CD4-positive, alpha-beta T cell treated with Interleukin-17A for 4 hours (primary cell): ENCODE results near the gene TUBB2B.
"Not testable (repeated sequence)": the region's sequence is repeated elsewhere in the genome, so short reads cannot be mapped to it uniquely, and the experiment has no call there.

Experiments used
- DNase-seq: peaks from one replicate; pipeline ENCODE4 v3.0.0-alpha.2; 2020; ENCODE audit warnings: mixed read lengths

TUBB2B gene

DNA sequence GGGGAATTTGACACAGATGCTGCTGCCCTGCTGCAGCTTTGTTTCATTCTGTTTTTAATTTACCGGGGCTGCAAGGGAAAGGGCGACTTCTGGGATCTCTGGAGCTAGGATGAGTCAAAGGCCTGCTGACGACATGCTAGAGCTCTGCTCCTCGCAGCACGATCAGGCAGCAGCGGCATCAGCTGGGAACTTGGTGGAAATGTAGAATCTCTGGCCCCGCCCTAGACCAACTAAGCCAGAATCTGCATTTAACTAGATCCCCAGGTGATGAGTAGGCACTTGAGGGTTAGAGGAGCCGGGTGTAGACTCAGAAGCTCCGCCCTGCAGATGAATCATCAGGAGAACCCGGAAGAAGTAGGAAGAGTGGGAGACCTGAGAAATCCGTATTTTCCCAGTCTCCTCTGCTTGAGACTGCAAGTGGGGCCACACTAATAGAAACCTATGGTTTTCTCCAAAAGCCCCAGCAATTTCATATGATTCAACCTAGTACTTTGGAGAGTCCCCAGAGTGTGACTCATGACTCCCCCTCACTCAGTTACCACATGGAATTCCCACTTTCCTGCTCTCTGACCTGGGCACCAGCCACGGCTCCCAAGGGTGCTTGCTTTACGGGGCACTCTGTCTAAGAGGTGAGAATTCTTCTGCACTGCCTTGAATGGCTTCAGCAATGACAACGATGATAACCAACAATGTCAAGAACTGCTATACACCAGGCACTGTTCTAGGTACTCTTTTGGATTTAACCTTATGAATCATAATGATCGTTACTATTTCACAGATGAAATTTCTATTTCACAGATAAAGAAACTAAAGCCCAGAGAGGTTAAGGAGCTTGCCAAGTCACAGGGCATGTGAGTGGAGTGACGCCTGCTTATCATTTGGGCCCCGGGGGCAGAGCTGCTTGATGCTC, 18.1 kb downstream of the TUBB2B start:
- peak; percentile 39 for DNase-seq

DNA sequence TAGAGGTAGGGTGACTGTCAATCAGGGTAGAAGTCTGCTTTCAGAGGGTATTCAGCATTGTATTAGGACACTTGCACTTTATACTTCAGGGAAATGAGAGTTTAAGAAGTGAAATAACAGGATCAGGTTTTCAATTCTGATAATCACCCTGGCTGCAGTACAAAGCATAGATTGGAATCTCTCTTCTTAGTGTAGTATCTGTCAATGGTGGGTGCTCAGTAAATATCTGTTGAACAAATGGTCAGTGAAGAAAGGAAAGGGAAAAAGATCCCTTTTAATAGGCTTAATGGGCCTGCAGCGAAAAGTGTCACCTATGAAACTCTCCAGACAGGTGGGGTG, 18.7 kb downstream of the TUBB2B start:
- no peak for DNase-seq

DNA sequence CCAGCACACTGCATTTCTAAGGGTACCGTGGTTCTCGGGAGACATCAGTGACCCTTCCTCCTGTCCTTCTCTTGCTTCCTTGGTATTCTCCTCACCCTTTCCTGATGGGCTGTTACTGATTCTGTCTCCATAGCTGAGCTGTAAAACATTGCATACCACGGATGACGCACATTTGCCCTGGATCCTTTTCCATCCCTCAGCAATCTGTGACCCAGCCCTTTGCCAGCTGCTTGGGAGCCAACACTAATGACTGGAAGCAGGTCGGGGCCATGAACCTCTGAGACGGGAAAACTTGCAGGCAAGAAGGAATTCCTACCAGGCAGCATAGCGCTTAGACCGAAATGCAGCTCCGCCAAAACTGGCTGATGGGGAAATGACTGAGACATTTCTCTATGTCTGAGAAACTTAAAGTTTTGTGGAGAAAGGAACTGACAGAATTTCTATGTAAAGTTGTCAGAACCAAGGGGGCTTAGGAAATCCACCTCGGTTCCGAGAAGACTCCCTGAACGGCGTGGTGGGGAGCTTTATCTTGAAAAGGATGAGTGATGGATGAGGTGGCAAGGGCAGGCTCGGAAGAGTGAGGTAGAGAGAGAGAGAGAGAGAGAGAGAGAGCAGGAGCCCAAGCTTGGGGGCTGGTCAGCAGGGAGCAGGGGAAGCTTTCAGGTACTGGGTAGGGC, 19.2 kb downstream of the TUBB2B start:
- DNase-seq = no peak

DNA sequence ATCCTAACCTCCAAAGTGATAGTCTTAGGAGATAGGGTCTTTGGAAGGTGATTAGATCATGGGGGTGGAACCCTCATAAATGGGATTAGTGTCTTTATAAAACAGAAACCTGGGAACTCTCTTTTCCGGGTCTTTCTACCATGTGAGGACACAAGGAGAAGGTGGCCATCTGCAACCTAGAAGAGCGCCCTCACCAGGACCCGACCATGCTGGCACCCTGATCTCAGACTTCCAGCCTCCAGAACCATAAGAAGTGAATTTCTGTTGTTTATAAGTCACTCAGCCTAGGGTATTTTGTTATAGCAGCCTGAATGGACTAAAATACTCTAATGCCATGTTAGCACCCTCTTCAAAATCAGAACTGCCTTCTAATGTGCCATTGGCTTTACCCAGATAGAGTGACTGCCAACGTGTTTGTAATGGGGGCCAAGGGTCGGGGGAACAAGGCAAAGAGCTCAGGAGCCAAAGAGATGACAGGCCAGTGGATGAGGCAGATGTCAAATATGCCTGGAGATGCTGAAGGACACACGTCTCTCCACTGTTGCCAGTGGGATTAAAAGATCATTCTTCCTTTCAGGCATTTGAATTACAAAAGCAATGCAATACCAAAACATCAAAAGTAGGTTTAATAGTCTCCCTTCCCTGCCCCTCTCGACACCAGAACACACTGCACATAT, 21.0 kb downstream of the TUBB2B start:
- no peak for DNase-seq

DNA sequence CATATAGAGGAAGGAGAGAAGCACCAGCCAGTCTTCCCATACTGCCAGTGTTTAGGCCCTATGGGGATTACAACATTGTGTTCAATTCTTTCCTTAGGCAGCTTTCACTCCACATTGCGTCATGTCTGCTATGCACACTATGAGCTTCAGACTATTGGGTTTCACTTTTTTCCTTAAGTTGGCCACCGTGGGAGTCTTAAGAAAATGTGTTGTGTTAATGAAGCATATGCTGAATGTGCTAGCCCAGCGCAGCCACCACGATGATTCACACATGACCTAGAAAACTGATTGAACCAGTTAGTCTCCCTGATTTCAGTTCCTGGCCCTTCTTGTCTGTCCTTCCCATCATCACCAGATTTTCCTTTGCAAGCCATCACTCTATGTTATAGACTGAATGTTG, 21.5 kb downstream of the TUBB2B start:
- DNase-seq = no peak

DNA sequence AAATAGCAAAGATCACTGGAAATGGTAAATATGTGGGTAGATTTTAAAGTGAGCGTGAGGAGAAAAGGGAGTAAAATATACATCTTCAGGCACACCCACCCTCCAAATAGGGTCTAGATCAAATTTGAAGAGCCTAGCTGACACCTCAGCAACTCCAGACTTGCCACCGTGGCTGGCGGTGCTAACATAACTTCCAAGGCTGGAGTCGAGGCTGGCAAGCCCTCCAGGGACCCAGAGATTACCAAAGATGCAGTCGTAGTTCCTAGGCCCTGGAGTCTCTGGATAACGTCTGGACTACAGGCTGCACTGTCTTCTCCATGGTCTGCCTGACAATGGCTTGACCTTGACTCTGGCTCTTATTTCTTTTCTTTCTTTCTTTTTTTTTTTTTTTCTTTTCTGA, 22.5 kb downstream of the TUBB2B start:
- no peak for DNase-seq

DNA sequence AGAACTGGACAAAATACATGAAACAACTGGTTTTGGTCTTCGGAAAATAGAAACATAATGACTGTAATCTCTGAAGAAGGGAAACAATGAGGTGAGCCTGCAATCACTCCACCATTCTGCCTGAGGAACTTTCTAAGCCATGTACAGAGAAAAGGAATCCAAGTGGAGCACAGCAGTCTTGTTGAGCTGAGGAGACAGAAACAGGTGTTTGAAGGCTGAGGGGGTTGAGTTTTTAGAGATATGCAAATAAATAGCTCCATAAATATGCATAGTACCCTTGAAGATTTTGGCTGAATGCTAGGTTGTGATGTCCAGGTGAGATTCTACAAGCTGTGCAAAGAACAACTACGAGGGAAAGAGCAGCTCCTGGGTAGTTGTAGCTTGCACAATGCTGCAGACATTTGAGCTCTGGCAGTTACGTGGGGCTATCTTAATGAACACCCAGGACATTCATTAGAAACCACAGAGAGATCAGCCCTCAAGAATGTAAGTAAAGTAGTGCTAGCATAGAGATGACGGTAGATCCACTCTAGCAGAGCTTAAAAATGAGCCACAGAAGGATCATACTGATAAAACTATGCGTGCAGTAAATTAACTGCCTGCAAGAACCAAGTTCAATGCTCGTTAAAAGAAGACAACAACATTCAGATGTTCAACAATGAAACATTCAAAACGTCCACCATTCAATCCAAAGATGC, 24.3 kb downstream of the TUBB2B start:
- DNase-seq = no peak

DNA sequence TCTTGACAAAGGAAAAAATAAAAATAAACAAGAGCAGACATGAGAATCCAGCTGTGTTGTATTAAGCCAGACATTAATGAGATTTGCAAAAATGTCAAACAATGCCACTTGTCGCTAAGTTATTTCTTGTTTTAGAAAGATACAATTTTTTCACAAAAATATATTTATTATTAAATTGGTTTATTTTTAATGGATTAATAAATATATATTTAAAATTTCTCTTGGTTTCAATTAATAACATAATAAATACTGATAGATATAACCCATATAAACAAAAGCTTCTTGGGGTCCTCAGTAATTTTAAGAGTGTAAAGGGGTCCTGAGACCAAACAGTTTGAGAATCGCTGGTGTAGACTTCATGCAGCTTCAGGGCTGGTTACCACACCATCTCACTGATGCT, 26.1 kb downstream of the TUBB2B start:
- no peak for DNase-seq

DNA sequence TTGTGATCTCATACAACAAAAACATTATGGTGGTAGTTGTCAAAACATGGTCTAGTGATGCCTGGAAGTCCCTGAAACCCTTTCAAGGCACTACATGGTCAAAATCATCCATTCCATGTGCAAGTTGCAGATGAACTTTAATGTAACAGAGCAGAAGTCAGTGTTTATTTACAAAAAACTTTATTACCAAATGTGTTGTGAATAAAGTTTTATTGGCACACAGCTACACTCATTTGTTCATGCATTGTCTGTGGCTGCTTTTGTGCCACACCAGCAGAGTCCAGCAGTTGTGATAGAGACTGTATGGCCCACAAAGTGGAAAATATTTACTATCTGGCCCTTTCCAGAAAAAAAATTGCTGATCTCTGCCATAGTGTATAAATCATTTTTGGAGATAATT, 26.8 kb downstream of the TUBB2B start:
- no peak for DNase-seq

DNA sequence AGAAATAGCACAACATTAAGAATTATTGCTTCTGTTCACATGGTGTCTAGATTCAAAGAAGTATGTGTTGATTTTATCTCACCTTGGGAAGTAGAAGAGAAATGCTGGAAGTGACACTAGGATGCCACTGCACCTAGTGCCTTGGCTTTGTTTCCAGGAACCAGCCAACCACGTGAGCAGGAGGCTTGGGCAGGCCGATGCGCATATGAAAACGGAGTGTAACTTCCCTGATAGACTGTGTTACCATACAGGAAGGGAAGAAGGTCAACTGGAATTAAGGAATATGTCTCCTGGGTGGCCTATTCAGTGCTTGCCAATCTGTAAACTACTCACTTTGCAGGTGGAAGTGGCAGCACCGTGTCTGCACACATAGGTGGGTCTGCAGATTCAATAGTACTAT, 28.1 kb downstream of the TUBB2B start:
- no peak for DNase-seq

DNA sequence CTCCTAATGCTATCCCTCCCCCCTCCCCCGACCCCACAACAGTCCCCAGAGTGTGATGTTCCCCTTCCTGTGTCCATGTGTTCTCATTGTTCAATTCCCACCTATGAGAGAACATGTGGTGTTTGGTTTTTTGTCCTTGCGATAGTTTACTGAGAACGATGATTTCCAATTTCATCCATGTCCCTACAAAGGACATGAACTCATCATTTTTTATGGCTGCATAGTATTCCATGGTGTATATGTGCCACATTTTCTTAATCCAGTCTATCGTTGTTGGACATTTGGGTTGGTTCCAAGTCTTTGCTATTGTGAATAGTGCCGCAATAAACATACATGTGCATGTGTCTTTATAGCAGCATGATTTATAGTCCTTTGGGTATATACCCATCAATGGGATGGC, 29.7 kb downstream of the TUBB2B start:
- not testable (repeated sequence) for DNase-seq

DNA sequence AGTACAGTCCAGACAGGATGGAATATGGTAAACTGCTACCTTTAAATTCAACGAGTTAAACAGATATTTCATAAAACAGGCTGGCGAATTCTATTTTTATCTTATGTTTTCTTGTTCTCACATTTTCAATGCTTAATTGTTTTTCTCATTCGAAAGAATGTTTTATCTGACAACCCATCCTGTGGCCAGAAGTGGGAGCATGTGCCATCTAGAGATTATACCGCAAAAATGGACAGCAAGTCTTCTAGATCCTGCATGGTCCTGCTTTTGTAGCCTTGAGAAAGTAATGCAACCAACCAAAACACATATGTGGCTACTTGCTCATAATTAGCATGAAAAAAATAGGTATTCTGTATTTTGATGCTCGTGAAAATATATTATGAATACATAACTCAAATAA, 30.7 kb downstream of the TUBB2B start:
- DNase-seq = no peak

DNA sequence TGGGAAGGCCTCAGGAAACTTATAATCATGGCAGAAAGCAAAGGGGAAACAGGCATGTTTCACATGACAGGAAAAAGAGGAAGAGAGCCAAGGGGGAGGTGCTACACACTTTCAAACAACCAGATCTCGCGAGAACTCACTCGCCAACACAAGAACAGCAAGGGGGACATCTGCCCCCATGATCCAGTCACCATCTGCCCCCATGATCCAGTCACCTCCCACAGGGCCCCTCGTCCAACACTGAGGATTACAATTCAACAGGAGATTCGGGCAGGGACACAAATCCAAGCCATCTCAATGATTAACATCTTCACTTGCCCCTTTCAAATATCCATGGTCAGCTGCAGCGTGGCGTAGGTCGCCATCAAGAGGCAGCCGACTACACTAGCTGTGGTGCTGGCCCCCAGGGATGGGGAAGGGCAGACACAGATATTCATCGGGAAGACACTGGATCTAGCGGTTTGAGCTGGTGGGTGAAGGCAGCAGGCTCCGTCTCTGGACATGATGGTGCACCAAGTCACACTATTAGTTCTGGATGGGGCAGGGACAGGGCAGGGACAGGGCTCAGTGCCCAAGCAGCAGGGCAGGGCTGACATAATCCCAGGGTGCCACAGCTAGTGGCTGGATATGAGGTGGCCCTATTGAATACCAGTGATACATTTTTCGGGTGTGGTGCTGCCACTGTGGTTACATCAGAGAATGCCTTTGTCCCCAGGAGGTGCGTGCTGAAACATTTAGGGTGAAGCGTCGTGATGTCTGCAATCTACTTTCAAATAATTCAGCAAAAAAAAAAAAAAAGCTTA, 31.6 kb downstream of the TUBB2B start:
- peak; percentile 15 for DNase-seq

DNA sequence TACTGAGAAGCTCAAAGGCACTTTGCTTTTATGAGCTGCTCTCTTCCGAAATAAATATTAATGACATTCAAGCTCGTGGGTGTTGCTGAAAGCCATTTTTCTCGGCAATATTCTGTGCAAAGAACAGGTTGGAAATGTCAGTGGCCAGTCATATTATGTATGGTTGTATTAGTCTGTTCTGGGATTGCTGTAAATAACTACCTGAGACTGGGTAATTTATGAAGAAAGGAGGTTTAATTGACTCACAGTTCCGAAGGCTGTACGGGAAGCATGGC, 32.1 kb downstream of the TUBB2B start:
- no peak for DNase-seq

DNA sequence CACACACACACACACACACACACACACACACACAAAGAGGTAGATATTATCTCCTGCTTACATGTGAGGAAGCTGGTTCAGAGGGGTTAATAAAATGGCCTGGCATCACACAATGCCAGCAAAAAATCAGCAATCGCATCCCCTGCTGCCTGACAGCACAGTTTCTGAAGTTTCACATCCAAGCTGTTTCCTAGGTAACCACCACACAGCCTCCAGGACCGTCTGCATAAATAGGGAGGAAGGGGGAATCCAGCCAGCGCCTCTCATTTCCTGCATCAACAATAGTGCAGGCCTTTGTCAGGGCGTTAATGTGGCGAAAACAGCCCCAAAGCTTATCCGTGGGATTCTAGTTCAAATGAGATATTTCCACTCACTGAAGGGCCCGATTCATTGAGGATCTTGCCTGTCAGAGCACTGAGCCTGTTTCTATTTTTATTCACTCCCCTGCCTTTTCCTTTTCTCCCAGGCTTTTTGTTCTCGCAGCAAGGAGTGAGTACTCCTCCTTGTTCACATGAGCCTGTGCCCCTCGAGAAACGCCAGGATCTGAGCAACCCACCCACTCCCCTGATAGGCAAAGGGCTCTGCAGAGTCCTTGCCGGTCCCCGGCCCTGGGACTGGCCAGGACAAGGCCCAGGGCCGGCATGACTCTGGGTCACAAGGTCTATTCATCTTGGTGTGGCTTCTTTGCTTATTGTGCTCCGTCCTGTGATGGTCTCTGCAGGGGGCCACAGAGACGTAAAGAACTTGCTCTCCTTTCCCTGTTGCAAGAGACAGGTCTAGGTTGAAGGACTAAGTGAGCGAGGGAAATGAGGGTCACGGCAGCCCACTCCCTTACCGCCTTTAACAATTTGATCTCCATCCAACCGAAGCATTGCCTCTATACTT, 32.7 kb downstream of the TUBB2B start:
- DNase-seq = no peak

DNA sequence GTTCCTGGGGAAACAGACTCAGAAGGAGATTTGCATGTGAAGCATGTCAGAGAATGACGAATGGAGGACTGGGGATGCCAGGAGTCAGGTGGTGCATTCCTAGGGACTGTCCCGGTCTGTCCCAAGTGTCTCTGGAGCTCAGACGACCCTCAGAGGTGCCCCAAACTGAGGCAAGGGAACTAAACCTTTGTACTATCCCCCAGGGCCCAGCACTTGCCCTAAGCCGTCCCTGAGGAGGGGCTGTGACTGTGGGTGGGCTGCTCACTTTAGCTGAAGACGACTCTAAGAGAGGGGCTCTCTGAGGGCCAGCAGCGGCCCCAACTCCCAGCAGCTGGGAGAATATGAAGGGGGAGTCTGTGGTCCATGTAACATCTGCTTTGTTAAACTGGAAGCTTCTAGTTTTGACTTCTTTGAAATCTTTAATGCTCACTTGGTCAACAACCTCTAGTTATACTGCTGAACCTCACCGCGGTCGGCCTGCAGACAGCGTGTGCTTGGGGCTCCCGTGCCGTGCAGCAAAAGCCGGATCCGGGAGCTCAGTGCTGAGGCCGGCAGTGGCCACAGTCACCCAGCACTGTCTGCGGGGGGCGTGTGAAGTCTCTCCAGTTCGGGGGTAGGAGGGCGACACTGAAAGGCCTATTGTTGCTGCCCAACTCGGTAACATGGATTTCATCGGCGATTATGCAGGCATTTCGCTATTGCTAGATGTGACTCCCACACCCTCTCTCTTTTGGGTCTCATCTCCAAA, 34.2 kb downstream of the TUBB2B start:
- DNase-seq = no peak

DNA sequence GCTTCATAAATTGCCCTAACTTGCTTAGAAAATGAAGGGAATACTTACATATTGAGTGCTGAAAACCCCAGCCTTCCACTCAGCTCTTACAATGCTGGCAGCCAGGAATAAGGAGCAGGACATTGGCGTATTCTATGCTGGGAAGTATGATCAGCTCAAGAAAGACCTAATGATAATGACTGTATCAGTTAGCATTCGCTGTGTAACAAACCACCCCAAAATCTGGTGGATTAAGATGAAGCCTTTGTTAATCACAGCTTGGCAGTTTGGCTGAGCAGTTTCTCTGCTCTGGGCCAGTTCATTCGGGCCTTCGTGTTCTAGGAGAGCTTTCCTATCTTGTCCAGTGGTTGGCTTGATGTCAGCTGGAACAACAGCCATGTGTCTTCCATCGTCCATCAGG, 36.7 kb downstream of the TUBB2B start:
- no peak for DNase-seq

DNA sequence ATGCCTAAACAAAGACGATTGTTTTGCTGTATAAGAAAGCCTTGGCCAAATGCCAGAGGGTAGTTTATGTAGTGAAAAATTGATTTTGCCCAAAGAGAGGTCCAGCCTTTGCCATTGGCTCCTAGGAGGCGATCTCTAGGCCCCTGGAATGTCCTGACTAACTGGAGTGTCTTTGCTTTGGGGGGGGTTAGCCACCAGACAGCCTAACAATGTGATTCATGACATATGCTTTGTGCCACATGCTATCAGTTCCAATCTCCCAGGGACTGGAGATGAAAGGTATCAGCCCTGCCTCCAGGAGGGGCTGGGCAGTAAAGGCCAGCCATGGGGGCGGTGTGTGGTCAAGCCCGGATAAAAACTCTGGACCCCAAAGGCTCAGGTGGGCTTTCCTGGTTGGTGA, 37.4 kb downstream of the TUBB2B start:
- no peak for DNase-seq

DNA sequence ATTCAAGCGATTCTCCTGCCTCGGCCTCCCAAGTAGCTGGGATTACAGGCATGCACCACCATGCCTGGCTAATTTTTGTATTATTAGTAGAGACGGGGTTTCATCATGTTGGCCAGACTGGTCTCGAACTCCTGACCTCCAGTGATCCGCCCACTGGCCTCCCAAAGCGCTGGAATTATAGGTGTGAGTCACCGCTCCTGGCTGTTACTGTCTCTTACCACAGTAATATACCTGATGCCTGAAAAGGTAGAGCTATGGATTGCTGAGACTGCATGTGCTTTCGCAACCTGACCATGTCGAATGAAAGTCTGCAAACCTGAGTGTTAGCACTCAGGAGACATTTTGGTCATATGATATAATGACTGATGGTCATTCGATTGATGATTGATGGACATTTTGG, 38.3 kb downstream of the TUBB2B start:
- DNase-seq = not testable (repeated sequence)

DNA sequence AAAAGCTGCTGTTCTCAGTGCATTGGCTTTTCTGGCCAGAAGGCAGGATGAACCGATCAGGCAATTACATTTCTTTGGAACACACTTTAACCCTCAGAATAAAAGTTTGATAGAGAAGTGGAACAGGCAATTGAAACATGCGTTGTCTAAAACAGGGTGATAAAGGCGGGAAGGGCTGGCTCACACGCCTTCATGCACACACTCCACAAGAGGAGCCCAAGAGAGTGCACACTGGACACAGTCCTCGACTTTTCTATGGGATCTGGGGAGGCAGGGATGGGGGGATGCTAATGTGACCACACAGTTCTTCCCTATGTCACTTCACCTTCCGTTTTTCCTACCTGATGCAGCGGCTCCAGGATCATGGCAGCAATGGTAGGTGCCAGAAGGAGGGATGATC, 39.2 kb downstream of the TUBB2B start:
- DNase-seq = no peak

DNA sequence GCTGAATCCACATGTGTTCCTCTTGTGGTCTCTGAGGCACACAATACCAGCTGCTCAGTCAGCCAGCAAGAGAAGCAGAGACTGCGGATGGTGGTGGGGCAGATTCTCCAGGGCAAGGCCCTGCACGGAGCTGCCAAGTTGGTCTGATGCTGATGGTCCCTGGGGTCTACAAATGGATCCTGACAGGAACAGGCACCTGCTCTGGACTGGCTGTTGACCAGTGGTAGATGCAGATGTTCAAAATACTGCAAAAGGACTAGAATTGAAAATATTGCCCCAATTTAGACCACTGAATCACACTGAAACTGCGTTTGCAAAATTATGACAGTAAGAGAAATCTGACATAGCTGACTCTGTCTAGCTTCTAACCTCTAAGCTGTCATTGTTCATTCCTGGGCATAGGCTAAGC, 40.5 kb downstream of the TUBB2B start:
- no peak for DNase-seq
